Measurements from ENCODE around the gene SSBP4.

SSBP4 gene

DNA sequence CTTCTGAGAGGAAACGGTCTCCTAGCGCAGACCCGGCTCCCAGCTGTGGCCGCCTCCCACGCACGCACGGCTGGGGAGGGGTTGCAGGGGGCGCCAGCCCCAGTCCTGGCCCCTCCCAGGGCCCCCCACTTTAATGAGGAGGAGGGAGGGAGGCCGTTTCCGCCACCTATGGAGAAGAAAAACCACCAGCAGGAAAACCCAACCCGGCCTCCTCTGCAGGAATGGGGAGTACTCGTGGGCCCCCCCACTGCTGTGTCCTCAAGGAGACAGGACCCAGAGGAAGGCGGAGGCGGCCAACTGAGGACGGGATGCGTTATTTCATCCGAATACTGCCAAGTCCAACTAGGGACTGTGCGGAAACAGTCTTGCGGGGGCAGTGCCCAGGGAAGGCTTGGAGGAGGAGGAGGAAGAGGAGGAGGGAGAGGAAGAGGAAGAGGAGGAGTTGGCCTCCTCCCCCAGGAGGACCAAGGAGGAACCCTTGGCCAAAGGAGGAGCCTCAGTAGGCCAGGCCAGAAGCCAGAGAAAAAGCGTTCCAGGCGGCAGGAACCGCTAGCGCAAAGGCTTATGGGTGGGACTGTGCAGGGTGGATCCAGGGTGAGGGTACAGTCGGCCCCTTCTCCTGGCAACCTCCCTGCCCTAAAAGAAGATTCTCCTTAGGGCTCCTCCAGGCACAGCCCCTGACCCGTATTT, 3.9 kb upstream of the SSBP4 start (continued):
- TF ChIP-seq, protein P1, sequence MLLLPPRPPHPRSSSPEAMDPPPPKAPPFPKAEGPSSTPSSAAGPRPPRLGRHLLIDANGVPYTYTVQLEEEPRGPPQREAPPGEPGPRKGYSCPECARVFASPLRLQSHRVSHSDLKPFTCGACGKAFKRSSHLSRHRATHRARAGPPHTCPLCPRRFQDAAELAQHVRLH (tag by site-specific recombination; IDR thresholded peaks at IDR 0.05) = no peak
- TF ChIP-seq ZFP69B (tag by site-specific recombination; IDR thresholded peaks at IDR 0.05) = no peak
- TF ChIP-seq OSR2 (tag by site-specific recombination; IDR thresholded peaks at IDR 0.05) = no peak
- TF ChIP-seq, protein P2, sequence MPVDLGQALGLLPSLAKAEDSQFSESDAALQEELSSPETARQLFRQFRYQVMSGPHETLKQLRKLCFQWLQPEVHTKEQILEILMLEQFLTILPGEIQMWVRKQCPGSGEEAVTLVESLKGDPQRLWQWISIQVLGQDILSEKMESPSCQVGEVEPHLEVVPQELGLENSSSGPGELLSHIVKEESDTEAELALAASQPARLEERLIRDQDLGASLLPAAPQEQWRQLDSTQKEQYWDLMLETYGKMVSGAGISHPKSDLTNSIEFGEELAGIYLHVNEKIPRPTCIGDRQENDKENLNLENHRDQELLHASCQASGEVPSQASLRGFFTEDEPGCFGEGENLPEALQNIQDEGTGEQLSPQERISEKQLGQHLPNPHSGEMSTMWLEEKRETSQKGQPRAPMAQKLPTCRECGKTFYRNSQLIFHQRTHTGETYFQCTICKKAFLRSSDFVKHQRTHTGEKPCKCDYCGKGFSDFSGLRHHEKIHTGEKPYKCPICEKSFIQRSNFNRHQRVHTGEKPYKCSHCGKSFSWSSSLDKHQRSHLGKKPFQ (tag by site-specific recombination; IDR thresholded peaks at IDR 0.05) = no peak
- TF ChIP-seq ZNF549 (tag by site-specific recombination; IDR thresholded peaks at IDR 0.05) = no peak
- peak; percentile 78 for TF ChIP-seq WT1 (tag by site-specific recombination; IDR thresholded peaks at IDR 0.05)
- TF ChIP-seq SP7 (tag by site-specific recombination; IDR thresholded peaks at IDR 0.05) = peak; percentile 92
- TF ChIP-seq, protein P3, sequence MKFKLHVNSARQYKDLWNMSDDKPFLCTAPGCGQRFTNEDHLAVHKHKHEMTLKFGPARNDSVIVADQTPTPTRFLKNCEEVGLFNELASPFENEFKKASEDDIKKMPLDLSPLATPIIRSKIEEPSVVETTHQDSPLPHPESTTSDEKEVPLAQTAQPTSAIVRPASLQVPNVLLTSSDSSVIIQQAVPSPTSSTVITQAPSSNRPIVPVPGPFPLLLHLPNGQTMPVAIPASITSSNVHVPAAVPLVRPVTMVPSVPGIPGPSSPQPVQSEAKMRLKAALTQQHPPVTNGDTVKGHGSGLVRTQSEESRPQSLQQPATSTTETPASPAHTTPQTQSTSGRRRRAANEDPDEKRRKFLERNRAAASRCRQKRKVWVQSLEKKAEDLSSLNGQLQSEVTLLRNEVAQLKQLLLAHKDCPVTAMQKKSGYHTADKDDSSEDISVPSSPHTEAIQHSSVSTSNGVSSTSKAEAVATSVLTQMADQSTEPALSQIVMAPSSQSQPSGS (tag by site-specific recombination; IDR thresholded peaks at IDR 0.05; ENCODE audit: low read depth) = no peak
- no peak for TF ChIP-seq ZNF768 (tag by site-specific recombination; IDR thresholded peaks at IDR 0.05)
- TF ChIP-seq ZBTB48 (tag by site-specific recombination; IDR thresholded peaks at IDR 0.05) = 0 out of 2 replicates have a peak, but pooled peaks have one; percentile 28
- TF ChIP-seq FEZF1 (tag by site-specific recombination; IDR thresholded peaks at IDR 0.05) = no peak
- no peak for TF ChIP-seq TCF7L2 (IDR thresholded peaks at IDR 0.05; ENCODE audit: borderline replicate concordance, low read depth, low read length)
- TF ChIP-seq, protein P4, sequence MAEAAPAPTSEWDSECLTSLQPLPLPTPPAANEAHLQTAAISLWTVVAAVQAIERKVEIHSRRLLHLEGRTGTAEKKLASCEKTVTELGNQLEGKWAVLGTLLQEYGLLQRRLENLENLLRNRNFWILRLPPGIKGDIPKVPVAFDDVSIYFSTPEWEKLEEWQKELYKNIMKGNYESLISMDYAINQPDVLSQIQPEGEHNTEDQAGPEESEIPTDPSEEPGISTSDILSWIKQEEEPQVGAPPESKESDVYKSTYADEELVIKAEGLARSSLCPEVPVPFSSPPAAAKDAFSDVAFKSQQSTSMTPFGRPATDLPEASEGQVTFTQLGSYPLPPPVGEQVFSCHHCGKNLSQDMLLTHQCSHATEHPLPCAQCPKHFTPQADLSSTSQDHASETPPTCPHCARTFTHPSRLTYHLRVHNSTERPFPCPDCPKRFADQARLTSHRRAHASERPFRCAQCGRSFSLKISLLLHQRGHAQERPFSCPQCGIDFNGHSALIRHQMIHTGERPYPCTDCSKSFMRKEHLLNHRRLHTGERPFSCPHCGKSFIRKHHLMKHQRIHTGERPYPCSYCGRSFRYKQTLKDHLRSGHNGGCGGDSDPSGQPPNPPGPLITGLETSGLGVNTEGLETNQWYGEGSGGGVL (tag by site-specific recombination; IDR thresholded peaks at IDR 0.05) = peak; percentile 82
- TF ChIP-seq ZFHX2 (tag by site-specific recombination; conservative IDR thresholded peaks at IDR 0.05) = peak; percentile 91
- TF ChIP-seq, protein P5, sequence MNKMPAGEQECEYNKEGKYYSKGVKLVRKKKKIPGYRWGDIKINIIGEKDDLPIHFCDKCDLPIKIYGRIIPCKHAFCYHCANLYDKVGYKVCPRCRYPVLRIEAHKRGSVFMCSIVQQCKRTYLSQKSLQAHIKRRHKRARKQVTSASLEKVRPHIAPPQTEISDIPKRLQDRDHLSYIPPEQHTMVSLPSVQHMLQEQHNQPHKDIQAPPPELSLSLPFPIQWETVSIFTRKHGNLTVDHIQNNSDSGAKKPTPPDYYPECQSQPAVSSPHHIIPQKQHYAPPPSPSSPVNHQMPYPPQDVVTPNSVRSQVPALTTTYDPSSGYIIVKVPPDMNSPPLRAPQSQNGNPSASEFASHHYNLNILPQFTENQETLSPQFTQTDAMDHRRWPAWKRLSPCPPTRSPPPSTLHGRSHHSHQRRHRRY (tag by site-specific recombination; IDR thresholded peaks at IDR 0.05) = no peak
- TF ChIP-seq ZNF830 (tag by site-specific recombination; IDR thresholded peaks at IDR 0.05; ENCODE audit: low read depth) = no peak
- TF ChIP-seq KLF10 (tag by site-specific recombination; IDR thresholded peaks at IDR 0.05) = no peak
- TF ChIP-seq, protein P6, sequence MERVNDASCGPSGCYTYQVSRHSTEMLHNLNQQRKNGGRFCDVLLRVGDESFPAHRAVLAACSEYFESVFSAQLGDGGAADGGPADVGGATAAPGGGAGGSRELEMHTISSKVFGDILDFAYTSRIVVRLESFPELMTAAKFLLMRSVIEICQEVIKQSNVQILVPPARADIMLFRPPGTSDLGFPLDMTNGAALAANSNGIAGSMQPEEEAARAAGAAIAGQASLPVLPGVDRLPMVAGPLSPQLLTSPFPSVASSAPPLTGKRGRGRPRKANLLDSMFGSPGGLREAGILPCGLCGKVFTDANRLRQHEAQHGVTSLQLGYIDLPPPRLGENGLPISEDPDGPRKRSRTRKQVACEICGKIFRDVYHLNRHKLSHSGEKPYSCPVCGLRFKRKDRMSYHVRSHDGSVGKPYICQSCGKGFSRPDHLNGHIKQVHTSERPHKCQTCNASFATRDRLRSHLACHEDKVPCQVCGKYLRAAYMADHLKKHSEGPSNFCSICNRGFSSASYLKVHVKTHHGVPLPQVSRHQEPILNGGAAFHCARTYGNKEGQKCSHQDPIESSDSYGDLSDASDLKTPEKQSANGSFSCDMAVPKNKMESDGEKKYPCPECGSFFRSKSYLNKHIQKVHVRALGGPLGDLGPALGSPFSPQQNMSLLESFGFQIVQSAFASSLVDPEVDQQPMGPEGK (tag by site-specific recombination; IDR thresholded peaks at IDR 0.05) = peak; percentile 79
- TF ChIP-seq RBAK (tag by site-specific recombination; IDR thresholded peaks at IDR 0.05) = no peak
- no peak for TF ChIP-seq ZFP41 (tag by site-specific recombination; IDR thresholded peaks at IDR 0.05; ENCODE audit: borderline replicate concordance)
- no peak for TF ChIP-seq ZNF140 (tag by site-specific recombination; IDR thresholded peaks at IDR 0.05)
- TF ChIP-seq, protein P7, sequence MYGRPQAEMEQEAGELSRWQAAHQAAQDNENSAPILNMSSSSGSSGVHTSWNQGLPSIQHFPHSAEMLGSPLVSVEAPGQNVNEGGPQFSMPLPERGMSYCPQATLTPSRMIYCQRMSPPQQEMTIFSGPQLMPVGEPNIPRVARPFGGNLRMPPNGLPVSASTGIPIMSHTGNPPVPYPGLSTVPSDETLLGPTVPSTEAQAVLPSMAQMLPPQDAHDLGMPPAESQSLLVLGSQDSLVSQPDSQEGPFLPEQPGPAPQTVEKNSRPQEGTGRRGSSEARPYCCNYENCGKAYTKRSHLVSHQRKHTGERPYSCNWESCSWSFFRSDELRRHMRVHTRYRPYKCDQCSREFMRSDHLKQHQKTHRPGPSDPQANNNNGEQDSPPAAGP (tag by site-specific recombination; IDR thresholded peaks at IDR 0.05) = peak; percentile 56
- TF ChIP-seq ZEB2 (tag by site-specific recombination; IDR thresholded peaks at IDR 0.05) = 0 out of 2 replicates have a peak, but pooled peaks have one; percentile 24
- TF ChIP-seq YY2 (tag by site-specific recombination; IDR thresholded peaks at IDR 0.05) = no peak
